GM21619 (cell line): ENCODE data around the gene USH2A.

Experiments used
- ATAC-seq: cut with Tn5 transposase; IDR thresholded peaks from one replicate; pipeline ENCODE4 v1.9.1; 2021; ENCODE audit not compliant: unreplicated experiment

The USH2A gene, protein sequence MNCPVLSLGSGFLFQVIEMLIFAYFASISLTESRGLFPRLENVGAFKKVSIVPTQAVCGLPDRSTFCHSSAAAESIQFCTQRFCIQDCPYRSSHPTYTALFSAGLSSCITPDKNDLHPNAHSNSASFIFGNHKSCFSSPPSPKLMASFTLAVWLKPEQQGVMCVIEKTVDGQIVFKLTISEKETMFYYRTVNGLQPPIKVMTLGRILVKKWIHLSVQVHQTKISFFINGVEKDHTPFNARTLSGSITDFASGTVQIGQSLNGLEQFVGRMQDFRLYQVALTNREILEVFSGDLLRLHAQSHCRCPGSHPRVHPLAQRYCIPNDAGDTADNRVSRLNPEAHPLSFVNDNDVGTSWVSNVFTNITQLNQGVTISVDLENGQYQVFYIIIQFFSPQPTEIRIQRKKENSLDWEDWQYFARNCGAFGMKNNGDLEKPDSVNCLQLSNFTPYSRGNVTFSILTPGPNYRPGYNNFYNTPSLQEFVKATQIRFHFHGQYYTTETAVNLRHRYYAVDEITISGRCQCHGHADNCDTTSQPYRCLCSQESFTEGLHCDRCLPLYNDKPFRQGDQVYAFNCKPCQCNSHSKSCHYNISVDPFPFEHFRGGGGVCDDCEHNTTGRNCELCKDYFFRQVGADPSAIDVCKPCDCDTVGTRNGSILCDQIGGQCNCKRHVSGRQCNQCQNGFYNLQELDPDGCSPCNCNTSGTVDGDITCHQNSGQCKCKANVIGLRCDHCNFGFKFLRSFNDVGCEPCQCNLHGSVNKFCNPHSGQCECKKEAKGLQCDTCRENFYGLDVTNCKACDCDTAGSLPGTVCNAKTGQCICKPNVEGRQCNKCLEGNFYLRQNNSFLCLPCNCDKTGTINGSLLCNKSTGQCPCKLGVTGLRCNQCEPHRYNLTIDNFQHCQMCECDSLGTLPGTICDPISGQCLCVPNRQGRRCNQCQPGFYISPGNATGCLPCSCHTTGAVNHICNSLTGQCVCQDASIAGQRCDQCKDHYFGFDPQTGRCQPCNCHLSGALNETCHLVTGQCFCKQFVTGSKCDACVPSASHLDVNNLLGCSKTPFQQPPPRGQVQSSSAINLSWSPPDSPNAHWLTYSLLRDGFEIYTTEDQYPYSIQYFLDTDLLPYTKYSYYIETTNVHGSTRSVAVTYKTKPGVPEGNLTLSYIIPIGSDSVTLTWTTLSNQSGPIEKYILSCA (N-terminal part only)

GRCh38 chr1:216422821-216423520 is at the start of gene USH2A:
USH2A (minus strand) TSS chr1:216423448; CDS start chr1:216422336, 1,112 bp downstream.
- no peak for ATAC-seq

DNA sequence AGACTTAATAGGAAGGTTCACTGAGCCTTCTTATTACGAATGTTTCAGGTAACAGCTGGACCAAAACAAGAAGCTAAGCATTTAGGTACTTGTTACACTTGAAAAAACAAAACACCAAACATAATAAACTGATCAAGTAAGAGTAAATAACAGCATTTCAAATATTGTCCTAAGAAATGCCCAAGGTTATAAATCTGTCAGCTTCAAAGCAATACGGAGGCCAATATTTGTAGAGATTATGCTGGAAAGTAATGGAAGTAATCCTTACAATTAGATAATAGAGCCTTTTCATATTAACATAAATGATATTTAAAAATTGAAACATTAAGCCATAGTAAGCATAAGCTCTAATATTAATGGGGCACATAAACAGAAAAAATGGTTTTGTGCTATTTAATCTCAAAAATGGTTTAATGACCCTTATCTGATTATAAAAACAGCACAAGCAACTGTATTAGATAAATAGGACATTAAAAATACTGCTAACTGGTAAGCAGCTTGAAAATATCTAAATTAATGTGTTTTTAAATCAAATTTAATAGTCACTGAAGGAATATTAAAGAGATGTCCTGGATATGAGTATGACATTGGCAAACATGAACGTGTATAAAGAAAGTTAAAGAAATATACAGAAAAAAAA is 43.0 kb upstream of the USH2A start:
- ATAC-seq, result no peak

DNA sequence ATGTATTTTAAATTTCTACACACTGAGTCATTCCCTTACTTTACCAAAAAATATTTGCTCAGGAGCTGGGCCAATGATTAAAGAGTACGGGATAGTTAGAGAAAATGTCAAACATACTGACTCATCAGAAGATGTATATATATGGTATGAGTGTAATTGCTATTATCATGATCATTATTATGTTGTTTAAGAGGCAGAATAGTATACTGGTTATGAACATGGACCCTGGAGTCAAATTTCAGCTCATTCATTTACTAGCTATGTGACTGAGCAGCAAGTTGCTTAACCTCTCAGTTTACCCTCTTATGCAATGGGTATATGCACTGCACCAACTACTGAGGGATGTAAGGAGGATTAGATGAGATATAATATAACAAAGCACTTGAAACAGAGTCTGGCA is 41.2 kb upstream of the USH2A start:
- ATAC-seq, result no peak

DNA sequence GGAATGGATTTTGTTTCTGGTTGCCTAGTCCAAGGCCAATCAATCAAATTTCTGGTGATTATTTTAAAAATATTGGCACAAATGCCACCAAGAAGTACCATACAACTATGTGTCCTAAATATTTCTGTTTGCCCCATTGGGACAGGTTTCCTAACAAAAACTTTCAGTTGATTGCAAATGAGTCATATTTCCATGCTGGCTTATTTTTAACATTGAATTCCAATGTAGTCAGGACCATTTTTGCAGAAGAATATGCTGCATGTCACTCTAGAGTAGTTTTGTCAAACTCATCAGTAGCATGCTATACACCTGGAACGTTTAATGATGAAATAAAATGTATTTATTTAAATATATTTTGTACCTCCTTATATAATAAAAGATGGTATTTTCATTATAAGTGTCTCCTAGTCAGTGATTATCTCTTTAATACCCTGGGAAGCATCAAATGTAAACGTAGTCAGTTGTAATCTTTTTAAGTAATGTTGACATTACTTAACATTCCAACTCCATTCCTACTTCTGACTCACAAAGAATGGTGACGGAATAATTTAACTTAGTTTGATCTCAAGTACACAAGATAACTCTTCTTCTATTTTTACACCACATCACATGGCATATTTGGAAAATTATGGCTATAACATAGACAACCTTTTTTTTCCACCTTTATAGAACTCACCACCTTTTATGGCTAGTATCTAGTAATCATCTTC is 39.0 kb upstream of the USH2A start:
- ATAC-seq, result no peak

GRCh38 chr1:216461466-216461865 is 38.2 kb upstream of the USH2A start:
- ATAC-seq, result no peak

DNA sequence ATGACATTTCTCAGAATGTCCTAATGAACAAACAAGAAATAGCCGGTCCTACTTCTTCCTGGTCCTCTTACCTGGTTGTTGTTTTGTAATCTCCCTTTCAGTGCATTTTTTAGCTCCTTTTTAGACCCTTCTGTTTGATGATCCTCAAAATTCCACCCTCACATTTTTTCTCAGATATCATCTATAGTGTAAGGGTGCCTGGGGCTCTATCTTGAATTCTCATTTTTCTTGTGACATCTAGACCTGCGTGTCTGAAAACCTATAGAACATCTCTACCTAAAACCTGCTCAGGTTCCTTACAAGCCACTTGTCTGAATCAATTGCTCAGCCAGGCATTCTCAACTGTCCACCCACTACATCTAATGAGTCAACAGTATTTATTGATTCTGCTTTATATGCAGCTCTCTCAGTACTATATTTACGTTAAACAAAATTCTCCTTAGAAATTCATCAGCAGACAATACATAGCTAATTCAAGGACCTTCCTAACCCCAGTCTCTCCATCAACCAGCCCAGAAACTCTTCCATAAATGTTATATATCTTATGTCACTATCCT is 36.5 kb upstream of the USH2A start:
- no peak for ATAC-seq

DNA sequence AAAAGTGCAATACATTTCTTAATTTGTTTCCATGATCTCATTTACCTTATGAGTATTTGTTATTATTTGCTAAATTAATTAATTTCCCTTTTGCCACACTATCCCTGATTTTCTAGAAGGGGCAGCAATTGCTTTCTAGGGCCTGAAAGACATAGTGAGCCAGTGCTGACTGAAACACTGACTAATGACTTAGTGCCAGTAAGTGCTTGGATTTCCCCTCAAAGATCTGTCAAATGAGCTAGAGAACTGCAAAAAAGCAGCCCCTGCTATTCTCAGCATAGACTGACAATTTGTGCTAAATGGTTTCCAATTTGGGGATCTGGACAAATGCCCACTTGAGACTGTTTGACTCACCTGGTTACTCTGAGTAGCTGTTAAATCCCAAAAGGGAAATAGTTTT is 35.6 kb upstream of the USH2A start:
- no peak for ATAC-seq

DNA sequence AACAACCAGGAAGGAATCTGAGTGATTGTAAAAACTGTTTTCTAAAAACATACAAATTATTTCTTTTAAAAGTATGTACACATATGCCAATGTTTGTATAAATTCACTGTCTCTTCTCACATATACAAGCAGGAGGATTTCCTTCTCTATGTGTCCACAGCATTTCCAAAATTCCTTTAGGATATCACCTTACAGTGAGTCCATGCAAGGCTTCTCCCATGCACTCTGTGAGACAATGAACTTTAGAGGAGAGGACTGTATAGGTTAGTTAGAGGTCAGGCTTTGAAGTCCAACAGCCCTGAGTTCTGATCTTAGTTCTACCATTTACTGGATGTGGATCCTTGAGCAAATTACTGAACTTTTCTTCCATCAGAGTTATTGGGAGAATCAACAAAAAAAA is 34.1 kb upstream of the USH2A start:
- no peak for ATAC-seq

- ATAC-seq, result no peak
These were observed 33.4 kb upstream of the USH2A start for GRCh38 chr1:216456682-216457081.

DNA sequence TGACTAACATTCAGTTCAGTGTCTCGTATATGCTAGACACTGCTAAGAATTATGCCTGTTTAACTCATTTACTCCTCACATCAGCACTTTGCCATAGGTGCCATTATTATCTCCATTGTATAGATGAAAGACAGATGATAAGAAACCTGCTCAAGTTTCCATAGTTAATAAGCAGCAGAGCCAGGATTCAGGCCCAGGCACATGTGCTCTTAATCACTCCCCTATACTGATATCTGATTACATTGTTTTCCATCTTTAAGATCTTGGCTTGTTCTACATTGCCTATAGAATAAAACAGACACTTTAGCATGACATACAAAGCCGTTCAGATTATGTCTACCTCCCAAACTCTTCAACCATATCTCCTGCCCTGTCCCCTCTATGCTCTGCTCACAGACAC is 30.5 kb upstream of the USH2A start:
- ATAC-seq, result no peak

DNA sequence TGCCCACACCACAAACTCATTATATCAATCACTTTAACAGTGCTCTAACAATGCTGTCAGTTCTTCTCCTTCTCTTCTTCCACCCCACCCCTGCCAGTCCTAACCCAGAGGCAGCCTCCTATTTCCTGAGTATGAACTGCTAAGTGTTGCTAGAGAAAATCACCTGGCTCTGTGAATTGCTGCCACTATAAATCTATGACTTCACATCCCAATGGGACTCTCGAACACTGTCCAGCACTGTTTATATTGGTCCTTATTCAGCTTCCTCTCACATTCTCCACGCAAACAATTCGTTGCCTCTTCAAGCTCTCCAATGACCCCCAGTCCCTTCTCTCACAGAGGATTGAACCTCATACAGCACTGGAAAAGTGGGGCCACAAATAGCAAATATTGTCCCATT is 27.0 kb upstream of the USH2A start:
- ATAC-seq, result no peak

GRCh38 chr1:216448011-216448510 is 24.8 kb upstream of the USH2A start:
- ATAC-seq, result no peak

- no peak for ATAC-seq
These were observed 14.4 kb upstream of the USH2A start for GRCh38 chr1:216437603-216438002.

DNA sequence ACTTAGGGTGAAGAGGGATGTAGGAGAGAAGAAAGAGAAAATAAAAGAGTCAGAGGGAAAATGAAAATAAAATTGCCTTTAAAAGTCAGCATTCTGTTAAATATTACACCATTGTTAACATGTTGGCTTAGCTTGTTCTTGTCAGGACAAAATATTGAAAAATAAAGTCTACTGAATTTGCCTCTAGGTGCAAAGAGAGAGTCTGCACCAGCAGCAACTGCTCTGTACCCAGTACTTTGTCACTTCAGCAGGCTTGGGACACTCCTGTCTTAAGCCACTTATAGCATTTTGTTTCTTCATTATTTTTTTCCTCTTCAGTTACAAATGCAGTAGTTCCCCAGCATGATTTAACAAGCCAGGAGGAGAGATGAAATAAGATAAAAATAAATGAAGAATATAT is 11.0 kb upstream of the USH2A start:
- ATAC-seq, result no peak

- ATAC-seq, result no peak
These were observed 9.9 kb upstream of the USH2A start for GRCh38 chr1:216433175-216433574.

DNA sequence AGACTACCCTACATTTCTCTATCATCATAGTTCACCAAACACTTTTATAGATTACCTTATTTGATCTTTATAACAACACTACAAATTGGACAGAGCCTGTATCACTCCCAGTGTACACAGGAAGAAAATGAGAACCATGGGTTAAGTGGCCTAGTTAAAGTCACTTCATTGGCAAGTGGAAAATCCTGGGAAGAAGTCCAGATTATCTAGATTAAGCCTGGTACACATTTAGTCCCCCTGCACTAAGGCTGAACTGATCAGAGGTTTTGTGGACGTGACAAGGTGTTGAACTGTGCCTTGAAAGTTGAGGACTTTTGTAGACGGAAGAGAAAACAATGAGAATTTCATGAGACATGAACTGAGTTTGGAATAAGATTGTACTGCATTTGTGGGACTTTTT is 7.5 kb upstream of the USH2A start:
- no peak for ATAC-seq

DNA sequence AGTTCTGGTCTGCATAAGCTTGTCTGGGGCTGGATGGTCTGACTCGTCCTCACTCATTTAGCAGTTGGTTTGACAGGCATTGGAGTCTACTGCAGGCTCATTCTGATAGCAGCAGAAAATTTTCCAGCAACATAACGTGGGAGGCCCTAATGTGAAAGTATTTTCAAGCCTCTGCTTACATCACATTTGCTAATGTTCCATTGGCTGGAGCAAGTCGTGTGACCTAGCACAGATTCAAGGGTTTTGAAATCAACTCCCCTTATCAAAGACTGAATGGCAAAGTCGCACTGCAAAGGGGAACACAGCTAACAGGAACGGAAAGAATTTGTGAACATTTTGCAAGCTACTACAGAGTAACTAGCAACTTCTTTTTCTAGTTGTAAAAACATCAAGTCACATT is 2.3 kb upstream of the USH2A start:
- no peak for ATAC-seq

- ATAC-seq, result no peak
These were observed 2.5 kb downstream of the USH2A start for GRCh38 chr1:216420746-216421145.

GRCh38 chr1:216420263-216420662 is 3.0 kb downstream of the USH2A start:
- ATAC-seq, result no peak
